Epithelial cell of esophagus (primary cell): ENCODE measurements around the gene CTSZ.

Experiments used
- DNase-seq: peaks from one replicate; pipeline ENCODE4 v3.0.0; 2010; ENCODE audit warnings: low read depth
- H3K4me3 ChIP-seq: 2 replicates; pipeline ENCODE4 v1.5.1; 2011; ENCODE audit warnings: mild to moderate bottlenecking, low read length, control low read depth
- TF ChIP-seq, protein P1 (sequence below): IDR thresholded peaks from 2 replicates; pipeline ENCODE4 v1.5.1; 2011; ENCODE audit warnings: low read depth, mild to moderate bottlenecking, low read length, control low read depth, inconsistent platforms; ENCODE audit not compliant: insufficient read depth; ENCODE audit errors: missing control alignments

Gene CTSZ

DNA sequence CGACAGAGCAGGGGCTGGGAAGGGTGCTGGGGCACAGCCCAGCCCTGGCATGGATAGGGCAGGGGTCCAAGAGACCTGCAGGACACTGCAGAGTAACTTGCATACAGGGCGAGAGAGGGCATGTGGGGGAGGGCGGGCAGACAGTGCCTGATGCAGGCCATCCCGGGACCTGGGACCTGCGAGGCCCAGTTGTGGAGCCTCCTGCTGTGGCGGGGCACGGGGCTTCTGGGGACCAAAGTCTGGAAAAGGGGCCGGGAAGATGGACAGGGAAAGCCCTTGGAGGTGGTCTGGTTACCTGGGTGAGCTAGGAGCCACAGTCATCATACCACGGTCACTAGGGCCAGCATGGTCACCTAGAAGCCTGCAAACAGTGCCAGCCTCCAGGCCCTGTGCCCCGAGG, 11.8 kb upstream of the CTSZ start:
- no peak overlapping the region for H3K4me3 ChIP-seq
- TF ChIP-seq, protein P1, sequence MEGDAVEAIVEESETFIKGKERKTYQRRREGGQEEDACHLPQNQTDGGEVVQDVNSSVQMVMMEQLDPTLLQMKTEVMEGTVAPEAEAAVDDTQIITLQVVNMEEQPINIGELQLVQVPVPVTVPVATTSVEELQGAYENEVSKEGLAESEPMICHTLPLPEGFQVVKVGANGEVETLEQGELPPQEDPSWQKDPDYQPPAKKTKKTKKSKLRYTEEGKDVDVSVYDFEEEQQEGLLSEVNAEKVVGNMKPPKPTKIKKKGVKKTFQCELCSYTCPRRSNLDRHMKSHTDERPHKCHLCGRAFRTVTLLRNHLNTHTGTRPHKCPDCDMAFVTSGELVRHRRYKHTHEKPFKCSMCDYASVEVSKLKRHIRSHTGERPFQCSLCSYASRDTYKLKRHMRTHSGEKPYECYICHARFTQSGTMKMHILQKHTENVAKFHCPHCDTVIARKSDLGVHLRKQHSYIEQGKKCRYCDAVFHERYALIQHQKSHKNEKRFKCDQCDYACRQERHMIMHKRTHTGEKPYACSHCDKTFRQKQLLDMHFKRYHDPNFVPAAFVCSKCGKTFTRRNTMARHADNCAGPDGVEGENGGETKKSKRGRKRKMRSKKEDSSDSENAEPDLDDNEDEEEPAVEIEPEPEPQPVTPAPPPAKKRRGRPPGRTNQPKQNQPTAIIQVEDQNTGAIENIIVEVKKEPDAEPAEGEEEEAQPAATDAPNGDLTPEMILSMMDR, result no peak
- no peak for DNase-seq

DNA sequence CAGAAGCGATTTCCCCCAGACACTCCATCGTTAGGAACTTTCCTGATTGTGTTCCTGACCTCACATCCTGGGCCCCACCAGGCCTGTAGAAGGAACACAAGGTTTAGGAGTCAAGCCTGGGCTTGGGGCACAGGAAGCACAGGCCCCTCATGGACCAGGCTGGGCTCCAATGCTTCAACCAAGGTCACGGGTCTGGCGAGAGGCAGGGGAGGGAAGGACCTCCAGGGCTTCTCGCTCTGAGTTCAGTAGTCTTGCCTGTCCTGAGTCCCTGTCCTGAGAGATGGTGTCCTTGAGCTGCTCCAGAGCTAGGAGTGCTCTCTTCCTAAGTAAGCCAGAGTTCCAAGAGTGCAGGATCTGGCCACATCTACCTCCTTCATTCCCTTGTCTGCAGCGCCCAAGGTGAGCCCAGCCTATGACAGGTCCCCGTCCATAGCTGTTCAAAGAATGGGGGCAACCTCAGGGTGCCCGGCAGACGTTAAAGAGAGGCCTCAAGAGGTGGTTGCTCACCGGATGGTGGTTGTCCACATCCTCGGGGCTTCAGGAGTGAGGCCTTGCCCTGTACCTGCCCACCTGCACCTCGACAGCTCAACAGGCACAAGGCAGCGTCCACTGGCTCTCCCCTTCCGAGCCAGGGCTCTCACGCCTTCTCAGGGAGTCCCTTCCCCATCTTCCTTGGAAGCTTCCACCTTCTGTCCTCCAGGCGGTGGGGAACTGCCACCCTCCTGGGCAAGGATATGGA, 10.6 kb upstream of the CTSZ start:
- DNase-seq, result no peak
- no peak overlapping the region for H3K4me3 ChIP-seq
- TF ChIP-seq, protein P1, result no peak

DNA sequence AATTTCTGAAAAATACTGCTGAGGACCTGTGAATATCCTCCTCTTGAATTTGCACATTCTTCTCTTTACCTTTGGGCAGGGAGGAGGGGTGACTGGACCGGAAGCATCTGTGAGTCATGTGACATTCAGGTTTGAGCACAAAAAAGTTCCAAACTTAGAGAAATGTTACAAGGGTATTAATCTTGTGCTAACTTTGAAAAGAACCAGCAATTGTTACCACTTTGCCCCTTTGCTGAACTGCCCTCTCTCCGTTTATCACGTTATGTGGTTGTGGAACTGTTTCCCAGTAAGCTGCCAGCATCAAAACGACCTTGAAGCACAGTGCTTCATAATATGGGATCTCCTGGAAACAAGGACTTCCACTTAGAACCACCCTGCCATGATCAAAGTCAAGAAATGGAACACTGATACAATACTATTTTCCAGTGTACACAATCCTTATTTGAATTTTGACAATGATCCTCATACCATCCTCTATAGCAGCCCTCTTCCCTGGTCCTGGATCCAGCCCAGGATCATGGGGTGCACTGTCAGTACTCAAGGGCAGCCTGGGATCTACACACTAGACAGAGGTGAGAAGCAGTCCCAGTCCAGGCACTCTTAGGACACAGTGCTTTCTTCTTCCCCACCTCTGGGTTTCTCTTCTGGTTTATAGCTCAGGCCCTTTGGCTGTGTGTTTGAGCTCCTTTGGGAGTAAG, 9.9 kb upstream of the CTSZ start:
- H3K4me3 ChIP-seq, result no peak overlapping the region
- peak; percentile 42 for DNase-seq
- TF ChIP-seq, protein P1, result no peak

DNA sequence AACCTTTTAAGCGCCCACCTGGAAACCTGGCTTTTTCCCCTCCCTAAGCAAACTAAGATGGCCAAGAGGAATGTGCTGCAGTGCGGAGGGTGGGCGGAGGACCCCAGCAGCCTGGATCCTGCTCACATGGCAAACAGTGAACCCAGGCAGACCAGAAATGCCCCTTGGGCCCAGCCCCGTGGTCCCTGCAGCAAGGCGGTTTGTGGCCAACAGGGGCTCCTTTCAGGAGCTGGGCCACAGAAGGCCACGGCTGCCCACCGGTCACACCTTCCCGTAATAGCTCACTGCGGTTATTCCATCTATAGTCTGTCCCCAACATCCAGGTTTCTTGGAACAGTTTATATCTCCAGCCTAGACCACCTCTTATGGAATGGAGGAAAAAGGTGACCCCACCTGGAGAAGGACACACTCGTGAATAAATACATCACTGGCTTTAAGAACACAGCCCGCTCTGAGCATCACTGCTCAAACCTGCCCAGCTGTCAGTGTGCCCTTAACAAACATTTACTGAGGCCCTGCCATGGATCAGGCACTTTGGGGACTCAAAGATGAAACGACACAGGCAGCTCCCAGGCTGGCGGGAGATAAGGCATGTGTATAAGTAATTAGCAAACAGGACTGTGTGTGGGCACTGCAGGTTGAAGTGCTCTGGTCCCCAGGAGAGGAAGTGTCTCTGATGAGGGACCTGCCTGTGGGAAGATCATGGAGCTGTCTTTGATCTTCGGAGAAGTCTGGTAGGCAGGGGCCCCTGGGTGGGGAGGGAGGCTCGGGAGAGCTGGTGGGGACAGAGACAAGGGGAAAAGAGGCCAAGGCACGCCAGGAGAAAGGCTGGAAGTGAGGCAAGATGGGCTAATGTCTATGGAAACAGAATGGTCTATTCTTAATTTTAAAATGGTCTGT, 9.0 kb upstream of the CTSZ start:
- DNase-seq, result no peak
- TF ChIP-seq, protein P1, result no peak
- H3K4me3 ChIP-seq, result no peak overlapping the region

DNA sequence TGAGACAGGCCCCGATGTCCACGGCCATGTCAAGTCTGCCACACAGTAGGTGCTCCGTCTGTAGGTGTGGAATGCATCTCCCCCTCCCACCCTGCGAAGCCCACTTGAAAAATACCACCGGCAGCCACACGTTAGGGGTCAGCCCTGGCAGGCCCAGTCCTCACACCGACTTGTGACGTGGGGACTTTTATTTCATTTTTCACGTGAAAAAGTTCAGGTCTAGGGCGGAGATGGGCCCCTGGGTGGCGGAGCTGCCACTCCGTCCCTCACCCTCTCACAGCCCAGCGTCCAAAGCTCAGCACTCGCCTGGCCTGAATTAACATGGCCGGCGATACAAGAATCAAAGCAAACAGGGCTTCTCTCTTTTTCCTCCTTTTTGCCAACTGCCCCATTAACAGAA, 8.4 kb upstream of the CTSZ start:
- DNase-seq, result no peak
- no peak overlapping the region for H3K4me3 ChIP-seq
- TF ChIP-seq, protein P1, result no peak

DNA sequence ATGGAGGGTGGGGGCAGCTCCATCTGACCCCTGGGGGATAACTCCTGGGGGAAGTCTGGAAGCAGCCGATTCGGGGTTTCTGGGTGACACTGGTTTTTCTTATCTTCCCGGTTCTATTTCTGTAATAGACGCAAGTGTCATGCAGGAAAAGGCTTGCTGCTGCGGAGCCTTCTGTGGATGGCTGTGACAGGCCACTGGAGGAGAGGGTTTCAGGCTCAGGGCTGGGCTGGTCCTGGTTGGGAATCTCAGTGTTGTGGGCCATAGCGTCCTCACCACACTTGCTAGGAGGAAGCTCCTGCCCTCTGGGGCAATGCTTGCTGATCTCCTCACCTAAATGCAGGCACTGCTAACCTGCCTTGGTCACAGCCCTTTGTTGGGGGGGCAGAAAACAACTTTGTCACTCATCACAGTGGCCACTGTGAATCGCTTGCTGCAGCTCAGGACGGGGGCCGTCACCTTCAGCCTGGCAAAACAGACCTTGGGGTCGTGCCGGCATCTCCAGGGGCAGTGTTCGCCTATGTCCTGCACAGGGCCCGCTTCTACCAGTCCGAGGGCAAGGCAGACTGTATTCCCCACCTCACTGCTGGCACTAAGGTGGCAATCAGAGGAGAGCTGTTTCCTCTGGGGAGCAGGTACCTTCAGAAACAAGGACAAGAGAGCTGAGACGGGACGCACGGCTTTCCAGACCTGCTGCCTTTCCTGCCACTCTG, 7.8 kb upstream of the CTSZ start:
- H3K4me3 ChIP-seq, result no peak overlapping the region
- TF ChIP-seq, protein P1, result no peak
- DNase-seq, result no peak
